HEK293T (cell line): ENCODE results near the gene GPRC6A.

ENCODE experiments used
- CTCF ChIA-PET: fragments of 350-600 bp; formaldehyde crosslinking; extraction: SDS; loops from one replicate; lab custom pipeline; 2021; ENCODE audit warnings: antibody characterized with exemption, inconsistent platforms; lab: Yijun Ruan, JAX
- POLR2A ChIA-PET: fragments of 350-600 bp; formaldehyde crosslinking; extraction: SDS; loops from one replicate; lab custom pipeline; 2020; ENCODE audit warnings: antibody characterized with exemption, inconsistent platforms; lab: Yijun Ruan, JAX
- DNase-seq: peaks from one replicate; pipeline ENCODE4 v3.0.0; 2012; ENCODE audit warnings: mixed read lengths; ENCODE audit errors: extremely low spot score
- ARNT ChIP-seq: fragments of 450-650 bp; IDR thresholded peaks from 2 replicates; pipeline ENCODE4 v1.6.1; 2017; ENCODE audit warnings: mild to moderate bottlenecking
- BHLHE40 ChIP-seq: fragments of 450-650 bp; IDR thresholded peaks from 2 replicates; pipeline ENCODE4 v1.6.1; 2016; ENCODE audit warnings: mild to moderate bottlenecking, moderate library complexity, borderline replicate concordance
- CTBP1 ChIP-seq: fragments of 450-650 bp; IDR thresholded peaks from 2 replicates; pipeline ENCODE4 v1.6.1; 2016; ENCODE audit warnings: borderline replicate concordance
- ELF4 ChIP-seq: fragments of 450-650 bp; IDR thresholded peaks from 2 replicates; pipeline ENCODE4 v1.6.1; 2017; ENCODE audit warnings: antibody characterized with exemption
- FOXA1 ChIP-seq: fragments of 450-650 bp; IDR thresholded peaks from 2 replicates; pipeline ENCODE4 v1.6.1; 2016; ENCODE audit warnings: mild to moderate bottlenecking
- FOXK2 ChIP-seq: fragments of 450-650 bp; IDR thresholded peaks from 2 replicates; pipeline ENCODE4 v1.6.1; 2016; ENCODE audit warnings: mild to moderate bottlenecking
- FOXM1 ChIP-seq: fragments of 450-650 bp; IDR thresholded peaks from 2 replicates; pipeline ENCODE4 v1.6.1; 2017; ENCODE audit warnings: mild to moderate bottlenecking, borderline replicate concordance
- HDGF ChIP-seq: fragments of 450-650 bp; IDR thresholded peaks from 2 replicates; pipeline ENCODE4 v1.6.1; 2017; ENCODE audit warnings: antibody characterized with exemption, borderline replicate concordance
- L3MBTL2 ChIP-seq: fragments of 450-650 bp; conservative IDR thresholded peaks from 2 replicates; pipeline ENCODE4 v1.6.1; 2016; ENCODE audit warnings: mild to moderate bottlenecking
- LEF1 ChIP-seq: fragments of 450-650 bp; IDR thresholded peaks from 2 replicates; pipeline ENCODE4 v1.6.1; 2017; ENCODE audit warnings: mild to moderate bottlenecking, borderline replicate concordance
- NFRKB ChIP-seq: fragments of 450-650 bp; IDR thresholded peaks from 2 replicates; pipeline ENCODE4 v1.6.1; 2016; ENCODE audit warnings: mild to moderate bottlenecking, moderate library complexity
- SP1 ChIP-seq: fragments of 450-650 bp; IDR thresholded peaks from 2 replicates; pipeline ENCODE4 v1.6.1; 2017
- SUZ12 ChIP-seq: fragments of 450-650 bp; IDR thresholded peaks from 2 replicates; pipeline ENCODE4 v1.6.1; 2016; ENCODE audit warnings: mild to moderate bottlenecking
- TARDBP ChIP-seq: fragments of 450-650 bp; IDR thresholded peaks from 2 replicates; pipeline ENCODE4 v1.6.1; 2016
- ZNF384 ChIP-seq: fragments of 450-650 bp; IDR thresholded peaks from 2 replicates; pipeline ENCODE4 v1.6.1; 2016
- TF ChIP-seq, protein P1 (sequence below): fragments of 450-650 bp; IDR thresholded peaks from 2 replicates; pipeline ENCODE4 v1.6.1; 2016

The GPRC6A gene, protein sequence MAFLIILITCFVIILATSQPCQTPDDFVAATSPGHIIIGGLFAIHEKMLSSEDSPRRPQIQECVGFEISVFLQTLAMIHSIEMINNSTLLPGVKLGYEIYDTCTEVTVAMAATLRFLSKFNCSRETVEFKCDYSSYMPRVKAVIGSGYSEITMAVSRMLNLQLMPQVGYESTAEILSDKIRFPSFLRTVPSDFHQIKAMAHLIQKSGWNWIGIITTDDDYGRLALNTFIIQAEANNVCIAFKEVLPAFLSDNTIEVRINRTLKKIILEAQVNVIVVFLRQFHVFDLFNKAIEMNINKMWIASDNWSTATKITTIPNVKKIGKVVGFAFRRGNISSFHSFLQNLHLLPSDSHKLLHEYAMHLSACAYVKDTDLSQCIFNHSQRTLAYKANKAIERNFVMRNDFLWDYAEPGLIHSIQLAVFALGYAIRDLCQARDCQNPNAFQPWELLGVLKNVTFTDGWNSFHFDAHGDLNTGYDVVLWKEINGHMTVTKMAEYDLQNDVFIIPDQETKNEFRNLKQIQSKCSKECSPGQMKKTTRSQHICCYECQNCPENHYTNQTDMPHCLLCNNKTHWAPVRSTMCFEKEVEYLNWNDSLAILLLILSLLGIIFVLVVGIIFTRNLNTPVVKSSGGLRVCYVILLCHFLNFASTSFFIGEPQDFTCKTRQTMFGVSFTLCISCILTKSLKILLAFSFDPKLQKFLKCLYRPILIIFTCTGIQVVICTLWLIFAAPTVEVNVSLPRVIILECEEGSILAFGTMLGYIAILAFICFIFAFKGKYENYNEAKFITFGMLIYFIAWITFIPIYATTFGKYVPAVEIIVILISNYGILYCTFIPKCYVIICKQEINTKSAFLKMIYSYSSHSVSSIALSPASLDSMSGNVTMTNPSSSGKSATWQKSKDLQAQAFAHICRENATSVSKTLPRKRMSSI

DNA sequence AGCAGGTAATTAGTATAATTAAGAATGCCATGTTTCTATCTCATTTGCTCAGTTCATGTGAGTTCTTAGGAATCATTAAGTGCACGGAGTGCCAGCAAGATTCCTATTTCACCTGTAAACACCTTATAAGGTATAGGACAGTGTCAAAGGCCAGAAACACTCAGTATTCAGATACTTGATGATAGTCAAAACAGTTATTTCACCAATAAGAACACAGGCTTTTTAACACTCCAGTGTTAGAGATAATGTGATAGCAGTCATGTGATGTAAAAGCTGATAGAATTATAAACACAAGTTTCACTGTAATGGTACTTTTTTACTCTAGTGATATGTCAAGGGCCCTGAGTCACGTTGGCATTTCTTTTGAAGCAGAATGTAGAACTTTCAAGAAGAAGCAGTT, at the start of gene GPRC6A:
GPRC6A (minus strand) TSS at position 101 of the 400 bp plus-strand sequence; CDS start at position 31, 70 bp downstream.
- ChIA-PET CTCF (no interaction called here), POLR2A (no interaction called here)
- DNase-seq = no peak
- TF ChIP-seq SP1 = no peak
- TF ChIP-seq ZNF384 = no peak
- TF ChIP-seq BHLHE40 = no peak
- no peak for TF ChIP-seq TARDBP

DNA sequence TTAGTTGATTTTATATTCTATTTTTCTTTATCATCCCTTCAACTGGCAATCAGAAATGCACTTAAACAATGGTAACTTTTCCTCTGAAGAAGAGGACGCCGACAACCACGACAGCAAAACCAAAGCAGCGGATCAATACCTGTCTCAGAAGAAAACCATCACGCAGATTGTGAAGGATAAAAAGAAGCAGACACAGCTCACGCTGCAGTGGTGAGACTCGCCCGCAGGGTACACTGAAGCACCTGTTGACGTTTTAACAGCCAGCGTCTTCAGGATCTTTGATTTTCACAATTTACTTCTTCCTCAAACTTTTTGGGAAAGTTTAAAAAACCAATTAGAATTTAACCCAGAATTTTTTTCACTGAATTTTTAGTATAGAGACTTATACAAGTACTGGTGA, 48.9 kb upstream of the GPRC6A start:
- ChIA-PET POLR2A (interaction anchor here (1.6 kb wide), 1 partner anchor 86 kb away, joined by 3 read pairs; no protein-coding TSS in a partner anchor), CTCF (interaction anchor here (0.5 to 1.0 kb wide), 2 partner anchors 7 to 68 kb away, joined by 3 read pairs; no protein-coding TSS in a partner anchor)
- DNase-seq = peak; percentile 48
- no peak for TF ChIP-seq TARDBP
- TF ChIP-seq FOXM1 = no peak
- TF ChIP-seq ARNT = no peak
- no peak for TF ChIP-seq LEF1
- TF ChIP-seq HDGF = no peak
- no peak for TF ChIP-seq SP1
- TF ChIP-seq FOXK2 = no peak

DNA sequence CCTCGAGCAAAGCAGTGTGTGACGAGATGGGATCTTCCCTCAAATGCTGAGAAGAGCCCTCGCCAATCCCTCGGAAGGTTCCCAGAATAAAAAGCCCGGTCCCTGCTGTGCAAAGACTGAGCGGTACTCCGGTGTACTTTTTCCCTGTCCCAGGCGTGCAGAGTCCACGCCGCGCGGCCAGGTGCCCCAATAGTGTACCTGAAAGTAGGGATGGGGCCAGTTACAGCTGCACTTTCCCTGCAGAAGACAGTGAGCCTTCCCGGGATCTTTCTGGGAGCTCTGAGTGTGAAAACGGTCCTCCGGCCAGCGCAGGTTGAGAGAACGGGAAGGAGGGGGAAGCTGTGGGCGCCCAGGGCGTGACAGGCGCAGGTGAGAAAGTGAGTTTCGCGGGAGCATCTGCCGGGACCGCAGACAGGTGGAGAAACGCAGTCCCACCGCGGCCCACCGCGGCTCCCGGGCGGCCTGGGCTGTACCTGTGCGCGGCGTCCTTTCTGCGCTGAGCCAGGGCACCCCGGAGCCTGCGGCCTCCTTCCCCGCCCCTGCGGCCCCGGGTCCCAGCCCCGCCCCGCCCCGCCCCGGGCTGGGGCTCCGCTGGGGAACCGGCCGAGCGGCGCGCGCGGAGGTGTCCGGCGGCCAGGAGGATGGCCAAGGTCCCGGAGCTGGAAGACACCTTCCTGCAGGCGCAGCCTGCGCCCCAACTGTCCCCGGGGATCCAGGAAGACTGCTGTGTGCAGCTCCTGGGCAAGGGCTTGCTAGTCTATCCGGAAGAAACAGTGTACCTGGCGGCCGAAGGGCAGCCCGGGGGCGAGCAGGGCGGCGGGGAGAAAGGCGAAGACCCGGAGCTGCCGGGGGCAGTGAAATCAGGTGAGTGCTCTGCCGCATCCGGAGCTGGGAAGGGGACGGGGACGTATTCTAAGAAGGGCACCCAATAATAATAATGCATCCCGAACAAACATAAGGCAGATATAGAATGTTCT, 48.0 kb upstream of the GPRC6A start, which contains the start of gene RFX6:
RFX6 (plus strand) TSS at position 608 of the 977 bp plus-strand sequence; CDS start at position 642, 34 bp downstream.
- ChIA-PET CTCF (interaction anchor here (0.5 to 1.1 kb wide), 3 partner anchors 8 to 92 kb away, joined by 3 read pairs; no protein-coding TSS in a partner anchor), POLR2A (interaction anchor here (1.6 kb wide), 1 partner anchor 87 kb away, joined by 3 read pairs; no protein-coding TSS in a partner anchor)
- TF ChIP-seq NFRKB (no peak), LEF1 (no peak)
- peak; percentile 57 for DNase-seq

DNA sequence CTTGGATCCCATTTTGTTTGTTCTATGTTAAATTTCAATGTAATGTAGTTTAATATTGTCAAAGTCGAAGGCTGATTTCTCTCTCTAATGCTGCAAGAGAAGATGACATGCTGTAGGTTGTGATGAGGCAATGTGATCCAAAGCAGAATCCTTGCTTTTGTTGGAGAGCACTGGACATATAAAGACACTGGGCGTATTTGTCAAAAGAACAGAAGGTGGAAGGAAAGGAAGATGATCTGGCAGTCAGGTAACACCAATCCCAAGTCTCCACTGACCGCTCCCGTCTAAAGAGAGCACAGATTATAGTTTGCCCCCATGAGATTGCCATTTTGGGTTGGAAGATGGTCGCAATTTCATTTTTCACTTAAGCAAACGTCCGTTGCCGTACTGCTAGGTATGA, 47.2 kb upstream of the GPRC6A start:
- CTCF ChIA-PET = interaction anchor here (1.1 kb wide), 1 partner anchor 92 kb away, joined by 3 read pairs; no protein-coding TSS in a partner anchor

DNA sequence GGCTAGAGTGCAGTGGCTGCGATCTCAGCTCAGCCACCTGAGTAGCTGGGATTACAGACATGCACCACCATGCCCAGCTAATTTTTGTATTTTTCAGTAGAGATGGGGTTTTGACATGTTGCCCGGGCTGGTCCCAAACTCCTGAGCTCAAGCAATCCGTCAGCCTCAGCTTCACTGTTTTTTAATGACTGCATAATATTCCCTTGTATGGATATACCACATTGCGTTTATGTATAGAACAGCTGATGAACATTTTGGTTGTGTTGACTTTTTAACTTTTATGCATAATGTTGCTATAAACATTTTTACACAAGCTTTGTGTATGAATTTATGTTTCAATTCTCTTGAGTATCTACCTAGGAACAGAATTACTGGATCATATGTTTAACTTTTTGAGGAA, 43.9 kb upstream of the GPRC6A start:
- ChIA-PET CTCF (interaction anchor here (0.6 kb wide), 1 partner anchor 9 kb away, joined by 3 read pairs; no protein-coding TSS in a partner anchor), POLR2A (no interaction called here)
- TF ChIP-seq CTBP1 (no peak), TARDBP (no peak), SP1 (no peak), HDGF (no peak), FOXK2 (no peak), L3MBTL2 (no peak)
- no peak for DNase-seq

More for the DNA sequence above, 47.2 kb upstream of the GPRC6A start:
- DNase-seq = no peak
- TF ChIP-seq FOXA1 (no peak), ARNT (no peak), TARDBP (no peak)
- TF ChIP-seq, protein P1, sequence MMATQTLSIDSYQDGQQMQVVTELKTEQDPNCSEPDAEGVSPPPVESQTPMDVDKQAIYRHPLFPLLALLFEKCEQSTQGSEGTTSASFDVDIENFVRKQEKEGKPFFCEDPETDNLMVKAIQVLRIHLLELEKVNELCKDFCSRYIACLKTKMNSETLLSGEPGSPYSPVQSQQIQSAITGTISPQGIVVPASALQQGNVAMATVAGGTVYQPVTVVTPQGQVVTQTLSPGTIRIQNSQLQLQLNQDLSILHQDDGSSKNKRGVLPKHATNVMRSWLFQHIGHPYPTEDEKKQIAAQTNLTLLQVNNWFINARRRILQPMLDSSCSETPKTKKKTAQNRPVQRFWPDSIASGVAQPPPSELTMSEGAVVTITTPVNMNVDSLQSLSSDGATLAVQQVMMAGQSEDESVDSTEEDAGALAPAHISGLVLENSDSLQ = no peak
- POLR2A ChIA-PET = no interaction called here

DNA sequence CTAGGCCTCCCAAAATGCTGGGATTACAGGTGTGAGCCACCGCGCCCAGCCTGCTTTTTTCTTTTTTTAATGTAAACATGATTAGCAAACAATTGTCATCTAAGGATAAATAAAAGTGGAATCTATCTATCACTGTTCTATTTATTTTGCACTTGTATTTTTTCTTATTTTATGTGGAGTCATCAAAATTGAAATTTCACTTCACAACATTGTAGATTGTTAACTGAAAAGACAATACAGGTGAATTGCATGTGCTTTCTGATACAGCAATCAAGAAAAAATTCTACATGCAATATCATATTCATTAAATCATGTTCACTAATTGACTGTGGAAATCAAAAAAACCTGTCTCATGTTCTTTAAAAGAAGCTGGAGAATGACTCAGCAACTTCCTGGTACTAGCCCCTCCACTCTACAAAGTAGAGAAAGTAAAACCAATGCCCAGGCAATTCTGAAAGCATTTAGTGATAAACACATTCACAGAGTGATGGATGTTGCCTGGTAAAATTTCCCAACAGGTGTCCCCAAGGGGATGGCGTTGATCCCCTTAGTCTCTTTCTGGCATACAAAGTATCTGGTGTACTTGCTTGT, 37.5 kb upstream of the GPRC6A start:
- DNase-seq = no peak
- POLR2A ChIA-PET = no interaction called here
- CTCF ChIA-PET = no interaction called here
- TF ChIP-seq FOXK2 (no peak), ARNT (no peak), BHLHE40 (no peak), LEF1 (no peak), TARDBP (no peak), FOXM1 (no peak), NFRKB (no peak), FOXA1 (no peak), CTBP1 (no peak), HDGF (no peak), L3MBTL2 (no peak), SUZ12 (no peak), ZNF384 (no peak), ELF4 (no peak), SP1 (no peak)
- TF ChIP-seq, protein P1 = no peak
